GM23248 (cell line): Measurements from ENCODE around the gene GCH1.

Source experiments
- EZH2 ChIP-seq: fragments of 200-600 bp; sonication (generic); IDR thresholded peaks from 2 replicates; pipeline ENCODE4 v1.6.1; 2018; ENCODE audit warnings: antibody characterized with exemption, mild to moderate bottlenecking; ENCODE audit not compliant: insufficient read depth, poor library complexity, severe bottlenecking
- EZH2phosphoT487 ChIP-seq: fragments of 200-600 bp; sonication (generic); IDR thresholded peaks from 2 replicates; pipeline ENCODE4 v1.6.1; 2018; ENCODE audit warnings: antibody characterized with exemption, moderate library complexity, mild to moderate bottlenecking, low read depth; ENCODE audit not compliant: insufficient read depth

DNA sequence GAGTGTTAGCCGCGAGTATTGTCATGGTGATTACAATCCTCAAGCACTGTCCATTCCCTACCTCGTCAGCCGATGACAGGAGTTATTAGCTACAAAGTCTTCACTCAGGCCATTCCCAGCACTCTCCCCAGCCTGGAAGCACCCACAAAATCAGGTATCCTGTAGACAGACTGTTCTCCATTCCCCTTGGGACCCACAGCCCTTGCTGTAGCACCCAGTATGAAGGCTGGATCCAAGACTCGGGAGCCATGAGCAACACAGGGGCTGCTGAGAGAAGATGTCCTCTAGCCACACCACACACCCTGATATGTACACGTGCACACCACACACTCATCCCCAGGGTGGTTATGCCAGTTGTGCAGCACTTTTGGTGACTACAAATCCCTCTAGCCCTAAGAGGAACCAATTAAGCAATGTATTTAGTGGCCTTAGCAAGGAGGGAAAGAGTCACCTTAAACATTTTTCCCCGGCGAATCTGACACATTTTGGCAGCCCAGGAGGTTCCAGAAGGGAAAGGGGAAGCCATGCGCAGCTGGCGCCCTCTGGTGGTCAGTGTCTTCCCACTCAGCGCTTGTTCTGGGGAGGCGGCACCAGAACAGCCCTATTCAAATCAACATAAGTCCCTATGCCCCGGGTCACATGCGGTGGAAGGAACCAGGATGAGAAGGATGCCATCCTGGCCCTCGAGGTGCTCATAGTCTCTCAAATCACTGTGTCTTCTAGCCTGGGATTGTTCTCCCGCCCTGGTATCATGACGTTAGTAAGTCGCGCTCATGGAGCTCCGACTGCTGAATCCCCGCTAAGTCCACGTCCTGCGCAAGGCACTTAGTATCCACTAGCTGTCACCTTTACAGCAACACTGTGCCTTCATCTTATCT is 96.9 kb downstream of the GCH1 start:
- TF ChIP-seq EZH2, result no peak
- TF ChIP-seq EZH2phosphoT487, result no peak
